DMS153 treated with DMSO at 0.1 percent for 48 hours (cell line): ENCODE data around the gene MEX3A.
A peak's percentile ranks its signal among the peaks of the same experiment; 100 is the strongest.
"Not testable (repeated sequence)": the region's sequence is repeated elsewhere in the genome, so short reads cannot be mapped to it uniquely, and the experiment has no call there.

Experiments
- DNase-seq: peaks from one replicate; lab custom pipeline; 2025; ENCODE audit not compliant: unreplicated experiment; lab: John Stamatoyannopoulos, UW

The MEX3A gene

GRCh38 chr1:156060937-156061636 is 21.2 kb downstream of the MEX3A start, which contains the start of gene RAB25:
RAB25 (plus strand) TSS chr1:156061160; CDS start chr1:156061401, 241 bp downstream.
- peak; percentile 98 for DNase-seq

- DNase-seq, result no peak
Observed at GRCh38 chr1:156056326-156056849, 25.9 kb downstream of the MEX3A start.

DNA sequence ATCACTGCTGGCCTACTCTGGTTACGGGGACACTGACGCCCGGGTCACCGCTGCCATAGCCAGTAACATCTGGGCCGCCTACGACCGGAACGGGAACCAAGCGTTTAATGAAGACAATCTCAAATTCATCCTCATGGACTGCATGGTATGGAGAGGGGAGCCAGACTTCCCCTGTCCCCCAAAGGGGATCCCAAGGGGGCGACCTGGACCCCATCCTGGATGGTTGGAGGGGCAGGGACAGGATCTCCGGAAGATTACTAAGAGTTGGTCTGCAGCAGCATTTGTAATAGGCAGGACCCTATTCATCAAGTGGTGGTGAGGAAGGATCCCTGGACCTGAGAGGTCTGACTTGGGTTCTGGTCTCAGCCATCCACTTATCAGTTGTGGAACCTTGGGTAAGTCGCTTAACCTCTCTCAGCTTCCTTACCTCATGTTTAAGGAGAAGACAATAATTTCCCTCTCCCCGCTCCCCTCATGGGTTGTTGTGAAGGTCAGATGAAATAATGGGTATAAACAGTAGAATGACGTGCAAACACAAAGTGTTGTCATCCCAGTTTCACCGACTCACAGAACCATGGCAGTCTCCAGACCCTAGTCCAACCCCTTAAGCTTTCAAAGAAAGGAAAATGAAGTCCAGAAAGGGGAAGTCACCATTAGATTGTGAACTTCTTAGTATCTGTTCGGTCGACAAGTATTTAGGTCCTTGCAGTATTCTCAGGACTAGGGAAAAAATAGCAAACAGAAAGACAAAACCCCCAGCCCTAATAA is 26.8 kb downstream of the MEX3A start:
- DNase-seq, result no peak

GRCh38 chr1:156054500-156055280 is 27.6 kb downstream of the MEX3A start, which contains the start of gene LAMTOR2:
LAMTOR2 (plus strand) TSS chr1:156054782; CDS start chr1:156054890, 108 bp downstream.
- peak; percentile 99 for DNase-seq

DNA sequence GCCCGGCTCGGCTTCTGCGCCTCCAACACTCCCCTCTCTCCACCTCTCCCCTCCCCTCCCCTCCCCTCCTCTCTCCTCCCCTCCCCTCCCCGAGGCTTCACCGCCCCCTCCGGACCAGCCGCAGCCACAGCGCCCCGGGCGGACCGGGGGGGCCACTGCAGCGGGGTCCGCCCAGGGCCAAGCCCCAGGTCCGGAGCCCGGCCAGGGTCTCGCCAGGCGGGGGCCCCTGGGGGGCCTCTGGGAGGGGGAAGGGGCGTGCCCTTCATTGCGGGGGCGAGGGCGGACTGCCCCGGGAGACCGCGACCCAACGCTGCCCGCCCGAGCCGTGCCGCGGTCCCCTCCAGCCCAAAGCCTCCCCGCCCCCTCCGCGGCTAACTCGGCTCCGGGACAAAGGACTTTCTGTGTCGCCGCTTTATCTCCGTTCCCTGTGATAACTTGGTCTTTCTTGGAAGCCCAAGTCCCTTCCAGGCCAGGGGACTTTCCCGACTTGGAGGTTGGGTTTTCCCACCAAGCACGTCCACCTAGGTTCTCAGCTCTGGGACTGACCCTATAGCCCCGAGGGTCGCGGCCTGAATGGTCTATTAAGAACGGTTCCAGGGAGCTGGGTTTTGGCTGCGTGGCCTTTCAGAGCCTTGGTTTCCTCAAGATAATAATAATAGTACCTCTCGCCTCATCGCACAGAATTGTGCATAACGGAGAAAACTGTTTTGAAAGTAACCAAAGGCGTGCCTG is 28.3 kb downstream of the MEX3A start, which contains the start of gene UBQLN4:
Gene UBQLN4 (minus strand): TSS at position 31 of the 732 bp plus-strand sequence. CDS start 97 bp downstream, outside the sequence.
- DNase-seq, result peak; percentile 72

DNA sequence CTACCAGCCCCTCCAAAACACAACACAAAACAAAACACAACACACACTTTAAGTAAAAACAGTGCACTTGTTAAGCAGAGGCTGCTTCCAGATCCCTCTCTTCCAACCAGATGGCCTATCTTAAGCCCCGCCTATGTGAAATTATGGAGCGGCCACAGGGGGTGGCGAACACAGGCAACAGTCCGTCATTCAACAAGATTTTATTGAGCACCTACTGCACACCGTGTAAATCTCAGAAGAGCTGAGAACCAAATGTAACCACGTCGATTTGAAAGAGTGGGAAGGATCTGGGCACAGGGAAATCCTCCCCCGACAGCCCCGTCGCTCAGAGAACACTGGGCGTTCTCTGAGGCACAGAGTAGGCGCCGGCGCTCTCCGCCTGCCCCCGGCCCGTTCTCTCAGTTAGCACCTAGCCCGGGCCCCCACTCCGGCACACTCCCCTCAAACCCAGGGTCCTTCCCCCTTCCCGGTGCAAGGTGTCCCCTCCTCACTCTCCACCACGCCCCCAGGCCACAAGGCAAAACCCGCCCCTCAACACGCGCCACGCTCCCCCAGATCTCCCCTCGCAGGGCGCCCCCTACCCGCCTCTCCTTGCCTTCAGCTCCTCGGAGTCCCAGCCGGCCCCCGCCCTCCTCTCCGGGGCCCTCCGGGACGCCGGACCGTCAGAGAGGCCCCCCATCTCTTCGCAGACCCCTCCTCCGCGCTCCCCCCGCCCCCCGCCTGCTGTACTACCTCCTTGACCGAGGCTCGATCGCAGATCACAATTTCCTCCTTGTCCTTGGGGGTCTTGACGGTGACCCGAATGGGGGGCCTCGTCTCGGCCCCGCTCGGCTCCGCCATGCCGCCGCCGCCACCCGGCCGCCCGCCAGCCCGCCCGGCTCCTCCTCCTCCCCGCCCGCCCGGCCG is 29.1 kb downstream of the MEX3A start:
- DNase-seq, result peak; percentile 35

DNA sequence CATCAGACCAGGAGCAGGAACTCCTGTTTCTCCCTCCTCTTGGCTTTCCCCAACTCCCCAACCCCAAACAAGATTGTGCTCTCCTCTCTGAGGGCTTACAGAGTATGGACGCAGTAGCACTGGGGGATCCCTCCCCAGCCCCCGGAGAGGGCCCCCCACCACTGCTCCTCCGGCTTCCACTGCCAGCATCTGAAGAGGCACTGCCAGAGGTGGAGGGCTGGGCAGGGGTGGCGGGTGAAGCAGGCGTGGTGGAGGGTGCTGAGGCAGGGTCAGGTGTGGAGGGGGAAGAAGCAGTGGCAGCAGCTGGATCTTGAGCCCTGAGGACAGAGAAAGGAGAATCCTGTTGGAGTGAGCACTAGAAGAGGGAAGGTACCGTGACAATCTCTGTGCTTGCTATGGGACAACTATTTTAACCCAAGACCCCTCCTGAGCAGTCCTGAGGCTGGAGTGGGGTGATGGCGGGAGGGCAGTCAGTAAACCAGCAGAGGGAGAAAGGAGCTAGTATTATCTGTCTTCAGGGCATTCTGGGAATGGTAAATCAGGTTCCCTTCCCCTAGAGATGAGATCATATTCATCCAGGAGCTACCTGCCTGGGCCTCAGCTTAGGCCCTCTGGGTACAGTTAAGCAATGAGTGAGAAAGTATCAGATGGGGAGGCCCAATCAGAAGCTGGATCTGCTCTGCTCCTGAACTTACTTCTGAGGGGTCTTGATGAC is 31.1 kb downstream of the MEX3A start:
- no peak for DNase-seq

DNA sequence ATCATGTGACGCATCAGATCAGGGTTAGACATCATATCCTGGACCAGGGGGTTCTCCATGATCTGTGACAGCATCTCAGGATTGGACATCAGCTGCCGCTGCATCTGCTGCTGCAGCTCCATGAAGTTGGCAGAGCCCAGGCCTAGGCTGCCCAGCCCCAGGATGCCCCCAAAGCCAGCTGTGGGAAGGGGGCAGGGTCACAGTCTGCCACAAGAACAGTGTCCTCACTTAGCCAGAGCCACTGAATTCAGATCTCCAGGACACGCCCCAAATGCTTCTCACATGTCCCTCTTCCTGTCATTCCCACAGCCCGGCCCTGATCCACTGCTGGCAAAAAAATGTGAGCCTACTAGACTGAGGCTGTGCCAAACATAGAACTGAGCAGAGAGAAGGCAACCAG is 31.9 kb downstream of the MEX3A start:
- no peak for DNase-seq

DNA sequence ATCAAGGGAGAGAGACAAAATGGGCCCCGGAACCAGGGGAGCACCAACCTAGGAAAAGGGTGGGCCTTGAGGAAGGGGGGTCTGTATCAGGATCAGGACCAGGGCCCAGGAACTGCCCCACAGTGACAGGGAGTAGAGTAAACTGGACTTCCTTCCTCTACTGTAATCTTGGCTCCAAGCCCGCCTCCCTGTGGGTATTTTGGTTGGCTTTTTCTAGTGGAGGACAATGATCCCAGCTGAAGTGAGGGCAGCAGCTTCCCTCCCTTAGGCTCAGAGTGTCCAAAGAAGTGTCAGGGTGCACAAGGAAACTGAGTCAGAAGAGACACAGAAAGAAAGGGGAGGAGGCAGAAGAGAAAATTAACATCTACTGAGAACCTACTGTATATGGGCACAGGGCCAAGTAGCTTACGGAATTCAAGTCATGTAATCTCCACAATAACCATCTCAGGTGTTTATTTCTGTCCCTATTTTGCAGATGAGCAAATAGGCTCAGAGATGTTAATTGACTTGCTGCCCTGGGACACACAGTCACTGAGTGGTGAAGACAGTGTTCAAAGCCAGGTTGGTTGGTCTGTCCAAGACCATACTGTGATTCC is 33.5 kb downstream of the MEX3A start:
- DNase-seq, result no peak

- DNase-seq, result no peak
Observed at GRCh38 chr1:156045076-156045475, 37.2 kb downstream of the MEX3A start.

GRCh38 chr1:156042828-156043227 is 39.4 kb downstream of the MEX3A start:
- DNase-seq, result no peak

DNA sequence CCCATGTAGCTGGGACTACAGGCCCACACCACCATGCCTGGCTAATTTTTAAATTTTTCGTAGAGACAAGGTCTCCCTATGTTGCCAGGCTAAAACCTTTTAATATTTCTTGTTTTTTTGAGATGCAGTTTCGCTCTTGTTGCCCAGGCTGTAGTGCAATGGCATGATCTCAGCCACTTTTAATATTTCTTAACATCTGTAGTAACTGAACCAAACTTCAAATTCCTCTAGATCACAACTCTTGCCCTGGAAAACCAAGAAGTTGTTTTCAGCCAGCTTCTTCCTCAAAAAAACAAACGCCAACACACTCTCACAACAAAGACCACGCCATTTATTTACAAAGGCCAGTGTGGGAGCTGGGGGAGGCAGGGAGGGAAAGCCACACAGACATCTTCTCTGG is 47.3 kb downstream of the MEX3A start:
- DNase-seq, result not testable (repeated sequence)

GRCh38 chr1:156033011-156033410 is 49.3 kb downstream of the MEX3A start:
- no peak for DNase-seq

- DNase-seq, result no peak
Observed at GRCh38 chr1:156026588-156026987, 55.7 kb downstream of the MEX3A start.

- no peak for DNase-seq
Observed at GRCh38 chr1:156025876-156026275, 56.4 kb downstream of the MEX3A start.

DNA sequence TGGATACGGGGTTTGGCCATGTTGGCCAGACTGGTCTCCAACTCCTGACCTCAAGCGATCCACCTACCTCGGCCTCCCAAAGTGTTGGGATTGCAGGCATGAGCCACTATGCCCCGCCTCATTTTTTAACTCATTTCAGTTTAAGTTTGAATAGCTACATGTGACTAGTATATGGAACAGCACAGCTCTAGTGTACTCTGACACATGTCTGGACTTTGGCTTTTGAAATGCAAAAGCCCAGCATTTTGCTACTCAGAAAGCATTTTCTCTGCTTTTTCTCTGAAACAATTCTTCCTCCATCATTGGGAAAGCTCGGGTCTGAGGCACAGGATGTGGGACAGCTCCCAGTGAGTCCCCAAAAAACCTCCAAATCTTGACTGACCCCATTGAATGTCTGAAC is 57.5 kb downstream of the MEX3A start:
- no peak for DNase-seq
